Measurements from ENCODE around the gene RBM19. TPM values are rescaled to one million over a fixed set of nuclear protein-coding genes. Genes with fewer than 3 reads are reported as not detected.

The RBM19 gene
- total RNA-seq, 2 donors from 2014 or later, result 38.6 to 43.1 TPM

- Mint-ChIP-seq H3K9me3 (peaks cover 20% of the 10 kb centered on the region), H3K27me3 (ENCODE audit: insufficient read depth) (no peaks in the 10 kb centered on the region), H3K27ac (no peak overlapping the region), H3K4me3 (no peak overlapping the region), H3K4me1 (peaks cover 7% of the 10 kb centered on the region), H3K36me3 (ENCODE audit: low read depth) (peaks cover 29% of the 10 kb centered on the region)
- WGBS, 2 experiments (ENCODE audit: insufficient coverage in 1 of 2, insufficient read length in 1 of 2), result 93 to 97% methylated on average over 3 of the region's 3 CpGs
- no peak overlapping the region for H3K4me3 ChIP-seq (ENCODE audit: low read length)
- no peaks in the 10 kb centered on the region for H3K4me1 ChIP-seq (ENCODE audit: control insufficient read depth, insufficient read depth, low read length)
- H3K9me3 ChIP-seq (ENCODE audit: control insufficient read depth, low read length), result peaks cover 16% of the 10 kb centered on the region
- peaks cover 15% of the 10 kb centered on the region for H3K36me3 ChIP-seq (ENCODE audit: control insufficient read depth, insufficient read depth, low read length)
- H3K27ac ChIP-seq (ENCODE audit: low read depth, low read length), result no peak overlapping the region
- no peaks in the 10 kb centered on the region for H3K27me3 ChIP-seq (ENCODE audit: control insufficient read depth, insufficient read depth, low read length, poor library complexity, severe bottlenecking)
- no peak for DNase-seq
- TF ChIP-seq CTCF (conservative IDR thresholded peaks at IDR 0.05), result no peak
- no peak overlapping the region for H3K9ac ChIP-seq (ENCODE audit: extremely low read depth, low read length, poor library complexity, severe bottlenecking)
Measured at GRCh38 chr12:113887906-113888305, 78.2 kb downstream of the RBM19 start.

- Mint-ChIP-seq H3K9me3 (peaks cover 20% of the 10 kb centered on the region), H3K4me1 (peaks cover 9% of the 10 kb centered on the region), H3K4me3 (no peak overlapping the region), H3K27ac (no peak overlapping the region), H3K36me3 (ENCODE audit: low read depth) (peaks cover 29% of the 10 kb centered on the region), H3K27me3 (ENCODE audit: insufficient read depth) (no peaks in the 10 kb centered on the region)
- Histone ChIP-seq H3K4me3 (ENCODE audit: low read length) (no peak overlapping the region), H3K36me3 (ENCODE audit: control insufficient read depth, insufficient read depth, low read length) (peaks cover 13% of the 10 kb centered on the region), H3K27ac (ENCODE audit: low read depth, low read length) (no peak overlapping the region), H3K27me3 (ENCODE audit: control insufficient read depth, insufficient read depth, low read length, poor library complexity, severe bottlenecking) (no peaks in the 10 kb centered on the region), H3K4me1 (ENCODE audit: control insufficient read depth, insufficient read depth, low read length) (no peaks in the 10 kb centered on the region), H3K9me3 (ENCODE audit: control insufficient read depth, low read length) (peaks cover 16% of the 10 kb centered on the region), H3K9ac (ENCODE audit: extremely low read depth, low read length, poor library complexity, severe bottlenecking) (no peak overlapping the region)
- 92 to 97% methylated on average over 9 of the region's 9 CpGs for WGBS, 2 experiments (ENCODE audit: insufficient coverage in 1 of 2, insufficient read length in 1 of 2)
- no peak for TF ChIP-seq CTCF (conservative IDR thresholded peaks at IDR 0.05)
- DNase-seq, result no peak
Measured at GRCh38 chr12:113886721-113887120, 79.4 kb downstream of the RBM19 start.

GRCh38 chr12:113884392-113884791, 81.7 kb downstream of the RBM19 start:
- WGBS, 2 experiments (ENCODE audit: insufficient coverage in 1 of 2, insufficient read length in 1 of 2), result 93% methylated on average over 2 of the region's 3 CpGs; no CpG with 5 or more reads in 1 of the 2 experiments
- Mint-ChIP-seq H3K36me3 (ENCODE audit: low read depth) (peaks cover 29% of the 10 kb centered on the region), H3K4me1 (peaks cover 10% of the 10 kb centered on the region), H3K9me3 (peaks cover 20% of the 10 kb centered on the region), H3K27me3 (ENCODE audit: insufficient read depth) (no peaks in the 10 kb centered on the region), H3K4me3 (no peak overlapping the region), H3K27ac (no peak overlapping the region)
- peaks cover 16% of the 10 kb centered on the region for H3K9me3 ChIP-seq (ENCODE audit: control insufficient read depth, low read length)
- no peak overlapping the region for H3K4me3 ChIP-seq (ENCODE audit: low read length)
- H3K27ac ChIP-seq (ENCODE audit: low read depth, low read length), result no peak overlapping the region
- peaks cover 11% of the 10 kb centered on the region for H3K36me3 ChIP-seq (ENCODE audit: control insufficient read depth, insufficient read depth, low read length)
- no peak for TF ChIP-seq CTCF (conservative IDR thresholded peaks at IDR 0.05)
- H3K9ac ChIP-seq (ENCODE audit: extremely low read depth, low read length, poor library complexity, severe bottlenecking), result no peak overlapping the region
- no peaks in the 10 kb centered on the region for H3K27me3 ChIP-seq (ENCODE audit: control insufficient read depth, insufficient read depth, low read length, poor library complexity, severe bottlenecking)
- DNase-seq, result no peak
- H3K4me1 ChIP-seq (ENCODE audit: control insufficient read depth, insufficient read depth, low read length), result no peaks in the 10 kb centered on the region
